NT2/D1 (cell line): ENCODE measurements around the gene CD93.

Experiments
- DNase-seq: peaks from one replicate; pipeline ENCODE4 v3.0.0-alpha.2; 2011; ENCODE audit warnings: low read depth, low spot score
- H3K27me3 ChIP-seq: 2 replicates; pipeline ENCODE4 v1.6.0; 2011; ENCODE audit warnings: mild to moderate bottlenecking; ENCODE audit not compliant: insufficient read length, insufficient read depth
- H3K36me3 ChIP-seq: 2 replicates; pipeline ENCODE4 v1.6.1; 2011; ENCODE audit warnings: mild to moderate bottlenecking, low read length, mixed read lengths; ENCODE audit not compliant: insufficient read depth, insufficient read length
- H3K4me1 ChIP-seq: 2 replicates; pipeline ENCODE4 v1.5.1; 2011; ENCODE audit not compliant: insufficient read depth, insufficient read length
- H3K4me3 ChIP-seq: 2 replicates; pipeline ENCODE4 v1.5.1; 2011; ENCODE audit warnings: low read depth; ENCODE audit not compliant: insufficient read length
- H3K9ac ChIP-seq: 2 replicates; pipeline ENCODE4 v1.6.0; 2011; ENCODE audit warnings: low read depth; ENCODE audit not compliant: insufficient read length
- H3K9me3 ChIP-seq: 2 replicates; pipeline ENCODE4 v1.5.1; 2011; ENCODE audit warnings: mild to moderate bottlenecking, low read length; ENCODE audit not compliant: insufficient read depth
- SUZ12 ChIP-seq: IDR thresholded peaks from 2 replicates; pipeline ENCODE4 v1.6.1; 2011; ENCODE audit not compliant: insufficient read length, insufficient read depth; ENCODE audit errors: extremely low read depth
- YY1 ChIP-seq: IDR thresholded peaks from 2 replicates; pipeline ENCODE4 v1.6.1; 2011; ENCODE audit not compliant: insufficient read length, insufficient read depth
- ZNF274 ChIP-seq: IDR thresholded peaks from 2 replicates; pipeline ENCODE4 v1.6.1; 2011; ENCODE audit warnings: mild to moderate bottlenecking, low read depth, low read length

CD93 gene

DNA sequence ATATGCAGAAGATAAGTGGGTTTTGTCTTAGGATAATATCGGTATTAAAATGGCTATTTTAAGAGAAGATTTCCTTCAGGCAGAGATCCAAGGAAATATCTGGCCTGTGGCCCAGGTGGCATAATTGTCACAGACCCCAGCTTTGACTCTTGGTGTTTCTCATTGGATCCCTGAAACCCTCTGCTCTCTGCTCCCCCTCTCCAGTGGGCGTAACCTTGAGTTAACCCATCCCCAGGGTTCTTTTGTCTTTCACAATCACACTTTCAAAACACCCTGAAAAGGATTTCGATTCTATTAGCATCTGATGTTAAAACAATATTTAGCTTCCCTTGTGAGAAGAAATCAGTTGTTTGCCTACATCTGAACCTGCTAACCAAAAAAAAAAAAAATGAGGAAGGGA is 43.9 kb downstream of the CD93 start:
- Histone ChIP-seq H3K4me3 (no peak overlapping the region), H3K36me3 (no peaks in the 10 kb centered on the region), H3K9ac (no peak overlapping the region), H3K4me1 (no peaks in the 10 kb centered on the region), H3K9me3 (no peaks in the 10 kb centered on the region), H3K27me3 (peaks cover 28% of the 10 kb centered on the region)
- DNase-seq: no peak
- TF ChIP-seq SUZ12: no peak
- no peak for TF ChIP-seq ZNF274
- no peak for TF ChIP-seq YY1

GRCh38 chr20:23039885-23040508 is 46.1 kb downstream of the CD93 start:
- Histone ChIP-seq H3K9me3 (no peaks in the 10 kb centered on the region), H3K4me3 (no peak overlapping the region), H3K9ac (no peak overlapping the region), H3K4me1 (no peaks in the 10 kb centered on the region), H3K27me3 (peaks cover 42% of the 10 kb centered on the region), H3K36me3 (no peaks in the 10 kb centered on the region)
- TF ChIP-seq ZNF274 (no peak), SUZ12 (no peak), YY1 (no peak)
- DNase-seq: no peak

DNA sequence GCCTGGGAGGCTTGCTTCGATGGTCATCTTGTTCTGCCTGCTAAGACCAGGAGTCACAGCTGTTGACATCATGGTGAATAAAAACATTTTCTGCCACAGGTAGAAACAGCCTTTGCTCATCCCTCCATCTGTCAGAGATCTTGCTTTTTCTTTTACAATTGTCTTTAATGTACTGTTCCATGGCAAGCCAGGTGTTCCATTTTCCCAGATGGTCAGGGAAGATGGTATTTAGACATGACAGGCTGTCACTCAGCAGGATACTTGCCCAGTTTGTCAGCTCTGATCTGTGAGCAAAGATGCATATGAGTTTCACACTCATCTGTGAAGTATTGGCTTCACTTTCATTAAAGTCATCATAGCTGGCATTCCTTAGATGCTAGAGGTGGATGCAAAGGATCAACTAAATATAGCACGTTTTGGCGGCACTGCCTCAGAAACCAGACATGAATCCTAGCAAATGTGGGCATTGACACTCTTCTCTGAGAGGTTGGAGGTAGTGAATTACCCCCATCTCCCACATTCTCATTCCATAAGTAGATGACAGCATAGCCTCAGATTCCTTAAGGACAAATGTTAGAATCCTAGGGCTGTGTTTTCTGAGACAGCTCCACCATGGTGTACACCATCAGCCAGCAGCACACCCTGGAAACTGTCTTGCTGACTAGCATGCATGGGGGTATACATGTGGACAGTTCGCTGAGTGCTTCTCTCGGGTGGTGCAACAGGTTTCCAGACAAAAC is 46.8 kb downstream of the CD93 start:
- TF ChIP-seq YY1 (no peak), ZNF274 (no peak), SUZ12 (no peak)
- Histone ChIP-seq H3K9ac (no peak overlapping the region), H3K36me3 (no peaks in the 10 kb centered on the region), H3K4me3 (no peak overlapping the region), H3K9me3 (no peaks in the 10 kb centered on the region), H3K27me3 (peaks cover 48% of the 10 kb centered on the region), H3K4me1 (no peaks in the 10 kb centered on the region)
- no peak for DNase-seq

DNA sequence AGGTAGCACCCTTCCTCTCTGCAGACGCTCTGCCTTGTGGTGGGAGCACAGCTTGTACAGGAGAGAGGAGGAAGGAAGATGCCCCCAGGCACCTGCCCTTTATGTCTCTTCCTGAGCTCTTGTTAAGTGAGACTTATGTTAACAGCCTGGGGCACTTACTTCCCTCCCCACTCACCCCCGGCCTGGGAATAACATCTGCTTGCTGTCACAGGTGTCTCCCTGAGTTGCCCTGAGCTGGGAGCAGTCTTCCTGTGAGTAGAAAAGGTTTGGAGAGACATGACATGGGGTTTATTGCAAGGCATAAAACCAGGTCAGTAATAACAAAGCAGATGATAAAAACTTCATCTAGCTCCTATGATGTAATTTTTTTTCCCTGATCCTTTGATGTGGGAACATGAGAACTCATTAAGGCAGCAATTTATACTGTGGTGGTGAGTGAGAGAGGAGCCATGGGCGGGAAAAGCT is 49.1 kb downstream of the CD93 start:
- no peak for DNase-seq
- TF ChIP-seq SUZ12 (no peak), YY1 (no peak), ZNF274 (no peak)
- Histone ChIP-seq H3K4me1 (no peaks in the 10 kb centered on the region), H3K36me3 (no peaks in the 10 kb centered on the region), H3K4me3 (no peak overlapping the region), H3K9ac (no peak overlapping the region), H3K27me3 (peaks cover 69% of the 10 kb centered on the region), H3K9me3 (no peaks in the 10 kb centered on the region)

DNA sequence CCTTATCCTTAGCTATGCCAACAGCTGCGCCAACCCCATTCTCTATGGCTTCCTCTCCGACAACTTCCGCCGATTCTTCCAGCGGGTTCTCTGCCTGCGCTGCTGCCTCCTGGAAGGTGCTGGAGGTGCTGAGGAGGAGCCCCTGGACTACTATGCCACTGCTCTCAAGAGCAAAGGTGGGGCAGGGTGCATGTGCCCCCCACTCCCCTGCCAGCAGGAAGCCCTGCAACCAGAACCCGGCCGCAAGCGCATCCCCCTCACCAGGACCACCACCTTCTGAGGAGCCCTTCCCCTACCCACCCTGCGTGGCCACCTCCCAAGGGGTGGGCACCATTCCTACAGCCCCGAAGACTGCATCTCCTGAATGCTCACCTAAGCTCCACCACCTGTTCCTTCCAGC is 49.8 kb downstream of the CD93 start:
- DNase-seq: no peak
- Histone ChIP-seq H3K9me3 (no peaks in the 10 kb centered on the region), H3K4me3 (no peak overlapping the region), H3K27me3 (peaks cover 69% of the 10 kb centered on the region), H3K9ac (no peak overlapping the region), H3K4me1 (no peaks in the 10 kb centered on the region), H3K36me3 (no peaks in the 10 kb centered on the region)
- TF ChIP-seq ZNF274 (no peak), YY1 (no peak)

DNA sequence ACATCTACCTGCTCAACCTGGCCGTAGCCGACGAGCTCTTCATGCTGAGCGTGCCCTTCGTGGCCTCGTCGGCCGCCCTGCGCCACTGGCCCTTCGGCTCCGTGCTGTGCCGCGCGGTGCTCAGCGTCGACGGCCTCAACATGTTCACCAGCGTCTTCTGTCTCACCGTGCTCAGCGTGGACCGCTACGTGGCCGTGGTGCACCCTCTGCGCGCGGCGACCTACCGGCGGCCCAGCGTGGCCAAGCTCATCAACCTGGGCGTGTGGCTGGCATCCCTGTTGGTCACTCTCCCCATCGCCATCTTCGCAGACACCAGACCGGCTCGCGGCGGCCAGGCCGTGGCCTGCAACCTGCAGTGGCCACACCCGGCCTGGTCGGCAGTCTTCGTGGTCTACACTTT is 50.4 kb downstream of the CD93 start:
- H3K36me3 ChIP-seq: no peaks in the 10 kb centered on the region

GRCh38 chr20:23034721-23035671 is 51.1 kb downstream of the CD93 start, which contains the start of gene SSTR4:
TSS of gene SSTR4 (plus strand) at chr20:23035312. CDS start at chr20:23035484, 172 bp downstream.
- no peak for DNase-seq
- TF ChIP-seq SUZ12: peak; percentile 68
- TF ChIP-seq YY1: no peak
- Histone ChIP-seq H3K36me3 (no peaks in the 10 kb centered on the region), H3K4me1 (no peaks in the 10 kb centered on the region), H3K27me3 (peaks cover 69% of the 10 kb centered on the region), H3K4me3 (peak within 1 kb of the TSS; percentile 21), H3K9me3 (no peaks in the 10 kb centered on the region), H3K9ac (no peak within 1 kb of the TSS)

More for the DNA sequence above, 50.4 kb downstream of the CD93 start:
- Histone ChIP-seq H3K9me3 (no peaks in the 10 kb centered on the region), H3K27me3 (peaks cover 69% of the 10 kb centered on the region), H3K4me3 (peak overlapping the region; percentile 21), H3K4me1 (no peaks in the 10 kb centered on the region), H3K9ac (no peak overlapping the region)
- no peak for DNase-seq
- TF ChIP-seq SUZ12: no peak
- no peak for TF ChIP-seq ZNF274
- no peak for TF ChIP-seq YY1
